BLaER1 (cell line): Measurements from ENCODE around the gene TCF21.

ENCODE experiments used
- H3K27ac ChIP-seq: shearing (Covaris generic); formaldehyde crosslinking; 2 replicates; pipeline ENCODE4 v1.8.1; 2022
- H3K27me3 ChIP-seq: shearing (Covaris generic); formaldehyde crosslinking; 2 replicates; pipeline ENCODE4 v1.8.1; 2022
- H3K36me3 ChIP-seq: shearing (Covaris generic); formaldehyde crosslinking; 2 replicates; pipeline ENCODE4 v1.8.1; 2022
- H3K4me1 ChIP-seq: shearing (Covaris generic); formaldehyde crosslinking; 2 replicates; pipeline ENCODE4 v1.8.1; 2022
- H3K4me2 ChIP-seq: shearing (Covaris generic); formaldehyde crosslinking; 2 replicates; pipeline ENCODE4 v1.8.1; 2022
- H3K4me3 ChIP-seq: shearing (Covaris generic); formaldehyde crosslinking; 2 replicates; pipeline ENCODE4 v1.8.1; 2022
- H3K9ac ChIP-seq: shearing (Covaris generic); formaldehyde crosslinking; 2 replicates; pipeline ENCODE4 v1.8.1; 2022
- H3K9me3 ChIP-seq: shearing (Covaris generic); formaldehyde crosslinking; 2 replicates; pipeline ENCODE4 v1.8.1; 2022
- H4K20me1 ChIP-seq: shearing (Covaris generic); formaldehyde crosslinking; 2 replicates; pipeline ENCODE4 v1.8.1; 2022
- Cebpa-rat ChIP-seq: shearing (Covaris generic); IDR thresholded peaks from 2 replicates; pipeline ENCODE4 v1.8.1; 2022

The TCF21 gene

GRCh38 chr6:133863228-133863627 lies 25.7 kb upstream of the TCF21 start:
- Histone ChIP-seq H3K27ac (no peak overlapping the region), H3K4me1 (no peaks in the 10 kb centered on the region), H3K9ac (no peak overlapping the region), H3K4me2 (no peak overlapping the region), H3K36me3 (no peaks in the 10 kb centered on the region), H3K27me3 (no peaks in the 10 kb centered on the region), H4K20me1 (no peaks in the 10 kb centered on the region), H3K9me3 (peaks cover 48% of the 10 kb centered on the region), H3K4me3 (no peak overlapping the region)
- TF ChIP-seq Cebpa-rat, result no peak

GRCh38 chr6:133865680-133866079 lies 23.2 kb upstream of the TCF21 start:
- H3K4me2 ChIP-seq, result no peak overlapping the region
- H4K20me1 ChIP-seq, result no peaks in the 10 kb centered on the region
- H3K9ac ChIP-seq, result no peak overlapping the region
- H3K9me3 ChIP-seq, result peaks cover 39% of the 10 kb centered on the region
- no peak overlapping the region for H3K4me3 ChIP-seq
- no peaks in the 10 kb centered on the region for H3K4me1 ChIP-seq
- no peak for TF ChIP-seq Cebpa-rat
- H3K36me3 ChIP-seq, result no peaks in the 10 kb centered on the region
- no peaks in the 10 kb centered on the region for H3K27me3 ChIP-seq
- no peak overlapping the region for H3K27ac ChIP-seq

- Histone ChIP-seq H3K9me3 (no peaks in the 10 kb centered on the region), H3K36me3 (no peaks in the 10 kb centered on the region), H3K27ac (no peak overlapping the region), H4K20me1 (no peaks in the 10 kb centered on the region), H3K9ac (no peak overlapping the region), H3K4me3 (no peak overlapping the region), H3K4me2 (no peak overlapping the region), H3K4me1 (no peaks in the 10 kb centered on the region), H3K27me3 (no peaks in the 10 kb centered on the region)
- no peak for TF ChIP-seq Cebpa-rat
These were observed 17.8 kb upstream of the TCF21 start for GRCh38 chr6:133871131-133871530.

DNA sequence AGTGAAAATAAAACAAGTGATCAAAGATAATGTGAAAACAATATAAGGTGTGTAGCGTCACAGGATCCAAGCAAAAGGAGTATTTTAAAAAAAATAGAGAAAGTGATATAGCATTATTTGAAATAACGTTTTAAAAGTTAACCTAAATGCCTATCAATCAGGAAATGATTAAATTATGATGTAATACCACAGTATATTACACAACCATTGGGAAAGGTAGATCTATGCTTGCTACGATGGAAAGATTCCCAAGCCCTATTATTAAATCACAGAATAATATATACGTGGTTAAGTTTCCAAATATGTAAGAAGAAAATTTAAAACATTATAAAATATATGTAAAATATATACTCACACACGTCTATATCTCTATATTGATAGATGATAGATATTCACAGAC lies 15.4 kb upstream of the TCF21 start:
- no peak for TF ChIP-seq Cebpa-rat
- H3K36me3 ChIP-seq, result no peaks in the 10 kb centered on the region
- H4K20me1 ChIP-seq, result no peaks in the 10 kb centered on the region
- no peak overlapping the region for H3K9ac ChIP-seq
- no peaks in the 10 kb centered on the region for H3K27me3 ChIP-seq
- H3K4me2 ChIP-seq, result no peak overlapping the region
- H3K9me3 ChIP-seq, result no peaks in the 10 kb centered on the region
- H3K4me3 ChIP-seq, result no peak overlapping the region
- no peak overlapping the region for H3K27ac ChIP-seq
- H3K4me1 ChIP-seq, result no peaks in the 10 kb centered on the region

DNA sequence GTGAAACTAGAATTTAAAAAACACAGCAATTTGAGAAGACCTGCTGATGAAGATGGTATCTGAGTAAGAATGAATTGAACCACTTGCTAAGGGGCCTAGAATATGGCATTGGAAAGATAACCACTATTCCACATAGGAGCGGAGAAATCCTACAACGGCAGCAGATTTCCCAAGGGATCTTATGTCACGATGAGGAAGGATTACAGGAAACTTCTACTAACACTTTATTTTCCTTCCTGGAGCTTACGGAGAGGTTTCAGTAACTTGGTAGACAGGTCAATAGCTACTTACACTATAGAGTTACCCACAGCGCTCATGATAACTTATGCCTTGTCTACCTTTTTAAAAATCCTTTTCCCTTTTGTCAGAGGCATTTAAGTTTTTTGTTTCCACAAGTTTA lies 11.8 kb upstream of the TCF21 start:
- H3K4me2 ChIP-seq, result no peak overlapping the region
- H3K9me3 ChIP-seq, result no peaks in the 10 kb centered on the region
- H3K4me1 ChIP-seq, result no peaks in the 10 kb centered on the region
- TF ChIP-seq Cebpa-rat, result no peak
- H3K36me3 ChIP-seq, result no peaks in the 10 kb centered on the region
- H3K9ac ChIP-seq, result no peak overlapping the region
- no peak overlapping the region for H3K4me3 ChIP-seq
- no peaks in the 10 kb centered on the region for H3K27me3 ChIP-seq
- H4K20me1 ChIP-seq, result no peaks in the 10 kb centered on the region
- H3K27ac ChIP-seq, result no peak overlapping the region

GRCh38 chr6:133880006-133880405 lies 8.9 kb upstream of the TCF21 start:
- Histone ChIP-seq H3K36me3 (no peaks in the 10 kb centered on the region), H3K4me3 (no peak overlapping the region), H3K27me3 (no peaks in the 10 kb centered on the region), H3K9me3 (no peaks in the 10 kb centered on the region), H4K20me1 (no peaks in the 10 kb centered on the region), H3K4me2 (no peak overlapping the region), H3K27ac (no peak overlapping the region), H3K9ac (no peak overlapping the region), H3K4me1 (no peaks in the 10 kb centered on the region)
- TF ChIP-seq Cebpa-rat, result no peak

GRCh38 chr6:133880896-133881295 lies 8.0 kb upstream of the TCF21 start:
- no peaks in the 10 kb centered on the region for H3K36me3 ChIP-seq
- no peaks in the 10 kb centered on the region for H4K20me1 ChIP-seq
- no peaks in the 10 kb centered on the region for H3K9me3 ChIP-seq
- no peak overlapping the region for H3K9ac ChIP-seq
- H3K4me3 ChIP-seq, result no peak overlapping the region
- H3K4me1 ChIP-seq, result no peaks in the 10 kb centered on the region
- H3K27me3 ChIP-seq, result no peaks in the 10 kb centered on the region
- H3K4me2 ChIP-seq, result no peak overlapping the region
- TF ChIP-seq Cebpa-rat, result no peak
- no peak overlapping the region for H3K27ac ChIP-seq

DNA sequence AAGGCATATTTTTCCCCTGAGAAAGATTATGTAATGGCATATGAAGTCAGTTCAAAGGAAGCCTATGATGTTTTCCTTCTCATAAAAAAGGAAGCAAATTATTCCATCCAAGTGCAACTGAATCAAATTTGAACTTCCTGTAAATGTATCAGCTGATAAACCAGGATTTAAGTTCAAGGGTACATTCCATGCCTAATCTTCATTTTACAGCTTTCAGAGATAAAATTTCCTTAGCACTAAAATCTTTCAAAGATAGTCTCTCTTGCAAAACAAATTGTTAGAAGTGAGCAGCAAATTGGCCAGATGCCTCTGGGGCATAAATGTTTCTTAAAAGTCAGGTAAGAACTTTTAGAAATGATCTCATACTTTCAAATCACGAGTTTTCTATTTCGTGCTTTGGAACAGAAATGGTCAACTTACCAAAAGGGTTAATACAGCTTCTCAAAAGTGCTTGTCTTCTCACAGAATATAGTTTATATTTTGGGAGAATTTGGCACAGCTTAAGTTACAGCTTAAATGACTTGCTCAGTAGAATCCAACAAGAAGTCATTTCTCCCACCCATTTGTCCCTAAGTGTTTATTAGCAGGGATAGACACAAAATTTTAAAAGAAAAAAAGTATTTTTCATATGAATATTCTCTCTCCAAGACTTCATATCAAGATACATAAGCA lies 2.7 kb upstream of the TCF21 start:
- H3K27me3 ChIP-seq, result peaks cover 34% of the 10 kb centered on the region
- TF ChIP-seq Cebpa-rat, result no peak
- no peak overlapping the region for H3K27ac ChIP-seq
- no peak overlapping the region for H3K4me3 ChIP-seq
- H3K9me3 ChIP-seq, result peaks cover 23% of the 10 kb centered on the region
- no peak overlapping the region for H3K9ac ChIP-seq
- H3K4me2 ChIP-seq, result no peak overlapping the region
- H4K20me1 ChIP-seq, result no peaks in the 10 kb centered on the region
- H3K4me1 ChIP-seq, result no peaks in the 10 kb centered on the region
- H3K36me3 ChIP-seq, result no peaks in the 10 kb centered on the region

DNA sequence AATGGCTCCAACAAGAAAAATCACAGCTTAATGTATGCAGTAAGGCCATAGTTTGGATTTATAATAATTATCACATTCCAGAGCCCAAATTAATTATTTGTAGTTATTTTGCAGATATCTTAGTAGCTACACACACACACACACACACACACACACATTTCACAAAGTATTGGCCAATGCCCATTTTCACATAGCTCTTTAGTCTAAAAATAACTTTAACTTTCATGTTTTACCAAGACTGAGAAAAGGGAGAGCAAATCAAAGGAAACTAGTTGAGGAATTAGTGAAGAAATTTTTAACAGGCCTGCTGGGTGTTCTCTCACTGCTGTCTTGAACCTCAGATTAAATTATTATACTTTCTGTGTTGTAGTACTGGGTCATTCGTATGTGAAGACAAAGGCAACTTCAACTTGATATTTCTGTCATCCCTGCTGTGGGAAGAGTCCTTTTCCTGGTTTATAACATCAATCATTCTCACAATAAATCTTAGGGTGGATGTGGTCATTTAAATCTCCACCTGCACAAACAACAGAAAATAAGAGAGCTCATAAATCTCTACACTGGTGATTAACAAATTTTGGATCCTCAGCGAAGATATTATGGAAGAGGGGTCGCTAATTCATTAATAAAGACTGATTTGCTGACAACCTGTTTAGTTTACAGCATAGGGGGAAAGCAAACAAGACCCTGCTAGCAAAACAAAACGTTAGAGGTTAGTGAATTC lies 1.6 kb upstream of the TCF21 start:
- no peak for TF ChIP-seq Cebpa-rat
- peaks cover 25% of the 10 kb centered on the region for H3K9me3 ChIP-seq
- no peak overlapping the region for H3K4me3 ChIP-seq
- no peak overlapping the region for H3K4me2 ChIP-seq
- no peak overlapping the region for H3K9ac ChIP-seq
- H3K4me1 ChIP-seq, result no peaks in the 10 kb centered on the region
- peaks cover 45% of the 10 kb centered on the region for H3K27me3 ChIP-seq
- H3K36me3 ChIP-seq, result no peaks in the 10 kb centered on the region
- H4K20me1 ChIP-seq, result no peaks in the 10 kb centered on the region
- no peak overlapping the region for H3K27ac ChIP-seq

DNA sequence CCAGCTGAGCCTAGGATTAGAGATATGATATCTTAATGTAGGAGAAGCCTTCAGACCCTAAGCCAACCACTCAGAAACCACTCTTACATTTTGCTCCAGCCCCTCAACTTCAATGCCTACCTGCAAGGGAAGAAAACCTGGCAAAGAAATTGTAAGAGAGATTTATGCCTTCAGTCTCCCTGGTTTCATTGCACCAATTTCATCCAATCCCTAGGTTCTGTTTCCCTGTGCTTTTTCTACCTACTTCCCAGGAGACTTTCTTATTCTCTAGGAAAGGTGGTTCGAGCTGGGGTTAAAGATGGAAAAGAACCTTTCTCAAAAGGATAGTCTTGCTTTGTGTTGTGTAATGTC lies 1.1 kb upstream of the TCF21 start:
- H3K9me3 ChIP-seq, result peaks cover 30% of the 10 kb centered on the region
- no peak overlapping the region for H3K9ac ChIP-seq
- no peak overlapping the region for H3K4me2 ChIP-seq

More for the DNA sequence above, 1.1 kb upstream of the TCF21 start:
- Histone ChIP-seq H3K27me3 (peaks cover 50% of the 10 kb centered on the region), H3K4me1 (no peaks in the 10 kb centered on the region), H3K4me3 (no peak overlapping the region), H3K36me3 (no peaks in the 10 kb centered on the region), H3K27ac (no peak overlapping the region), H4K20me1 (no peaks in the 10 kb centered on the region; the same call in 1 of the 2 replicates)
- no peak for TF ChIP-seq Cebpa-rat
